HepG2 (cell line): Measurements from ENCODE around the gene OPRD1. TPM values are rescaled to one million over a fixed set of nuclear protein-coding genes. Genes with fewer than 3 reads are reported as not detected.

Experiments
- ARID5B ChIP-seq: IDR thresholded peaks from 2 replicates; pipeline ENCODE4 v1.4.0; 2020; ENCODE audit warnings: mild to moderate bottlenecking, missing genetic modification reagents
- CEBPG ChIP-seq: IDR thresholded peaks from 2 replicates; pipeline ENCODE4 v1.6.1; 2016
- DRAP1 ChIP-seq: IDR thresholded peaks from 2 replicates; pipeline ENCODE4 v1.6.1; 2016; ENCODE audit warnings: missing genetic modification reagents, missing compliant biosample characterization
- ELF1 ChIP-seq: sonication (generic); formaldehyde crosslinking; IDR thresholded peaks from 2 replicates; pipeline ENCODE4 v1.4.0; 2020; ENCODE audit warnings: missing genetic modification reagents
- ESRRA ChIP-seq: sonication (generic); formaldehyde crosslinking; IDR thresholded peaks from 2 replicates; pipeline ENCODE4 v1.5.1; 2020; ENCODE audit warnings: mild to moderate bottlenecking, low read depth, missing genetic modification reagents
- GABPA ChIP-seq, 2 experiments: IDR thresholded peaks; 2 replicates each; pipeline ENCODE4 v1.6.1; 2011 to 2016; ENCODE audit warnings: low read depth in 2 of 2, low read length in 1 of 2, missing biosample characterization in 1 of 2, missing genetic modification characterization in 1 of 2
- KLF12 ChIP-seq: sonication (generic); formaldehyde crosslinking; IDR thresholded peaks from 2 replicates; pipeline ENCODE4 v1.4.0; 2020; ENCODE audit warnings: missing genetic modification reagents, borderline replicate concordance
- MBD4 ChIP-seq: IDR thresholded peaks from 2 replicates; pipeline ENCODE4 v1.6.1; 2012; ENCODE audit warnings: low read length, inconsistent platforms, borderline replicate concordance
- NFE2L1 ChIP-seq: sonication (generic); formaldehyde crosslinking; IDR thresholded peaks from 2 replicates; pipeline ENCODE4 v1.4.0; 2020; ENCODE audit warnings: missing genetic modification reagents, mild to moderate bottlenecking, borderline replicate concordance
- NR2F1 ChIP-seq, 2 experiments: fragments of 450-650 bp in 1 of 2; formaldehyde crosslinking in 1 of 2; IDR thresholded peaks; 2 replicates each; pipeline versions ENCODE4 v1.5.0 to v1.6.1; 2016 to 2020; ENCODE audit warnings: mild to moderate bottlenecking in 1 of 2, missing compliant biosample characterization in 1 of 2, missing genetic modification reagents in 1 of 2, moderate library complexity in 1 of 2
- RAD21 ChIP-seq: fragments of 450-650 bp; formaldehyde crosslinking; IDR thresholded peaks from 2 replicates; pipeline ENCODE4 v1.5.0; 2020; ENCODE audit warnings: mild to moderate bottlenecking
- SMC3 ChIP-seq: IDR thresholded peaks from 2 replicates; pipeline ENCODE4 v1.6.1; 2011; ENCODE audit warnings: low read length, improper control_type of control experiment
- TBL1XR1 ChIP-seq: fragments of 150-350 bp; IDR thresholded peaks from 2 replicates; pipeline ENCODE4 v1.6.1; 2014; ENCODE audit warnings: borderline replicate concordance, low read length; ENCODE audit not compliant: partially characterized antibody
- ZFYVE20 ChIP-seq: sonication (generic); formaldehyde crosslinking; IDR thresholded peaks from 2 replicates; pipeline ENCODE4 v1.8.0; 2023; ENCODE audit warnings: low read depth, mild to moderate bottlenecking, moderate library complexity, missing genetic modification reagents, borderline replicate concordance
- ZNF18 ChIP-seq: sonication (generic); formaldehyde crosslinking; IDR thresholded peaks from 2 replicates; pipeline ENCODE4 v1.8.0; 2022; ENCODE audit warnings: mild to moderate bottlenecking, missing genetic modification reagents; ENCODE audit not compliant: insufficient replicate concordance
- ZNF205 ChIP-seq: IDR thresholded peaks from 2 replicates; pipeline ENCODE4 v1.6.1; 2018; ENCODE audit warnings: missing biosample characterization, missing genetic modification reagents
- ZNF530 ChIP-seq: sonication (generic); formaldehyde crosslinking; IDR thresholded peaks from 2 replicates; pipeline ENCODE4 v1.5.0; 2020; ENCODE audit warnings: low read depth, mild to moderate bottlenecking, missing genetic modification reagents
- ZNF562 ChIP-seq: sonication (generic); formaldehyde crosslinking; IDR thresholded peaks from 2 replicates; pipeline ENCODE4 v1.8.0; 2022; ENCODE audit warnings: missing genetic modification reagents, borderline replicate concordance
- ZNF607 ChIP-seq: sonication (generic); formaldehyde crosslinking; IDR thresholded peaks from 2 replicates; pipeline ENCODE4 v1.5.1; 2020; ENCODE audit warnings: missing genetic modification reagents, mild to moderate bottlenecking, borderline replicate concordance
- ZNF773 ChIP-seq: sonication (generic); formaldehyde crosslinking; IDR thresholded peaks from 2 replicates; pipeline ENCODE4 v1.4.0; 2020; ENCODE audit warnings: missing genetic modification reagents, borderline replicate concordance
- ZZZ3 ChIP-seq: sonication (generic); formaldehyde crosslinking; IDR thresholded peaks from 2 replicates; pipeline ENCODE4 v1.4.0; 2020; ENCODE audit warnings: missing genetic modification reagents, mild to moderate bottlenecking, borderline replicate concordance
- polyA plus RNA-seq, 8 experiments: library from polyadenylated mRNA; depleted of rRNA in 3 of 8; stranded (reverse) in 7 of 8; unstranded in 1 of 8; fragments of >200 nt; fragmentation: Illumina TruSeq in 4 of 8; extraction: Trizol in 4 of 8; gene quantifications; 2 replicates each; pipeline versions ENCODE4 v1.2.1 to v1.2.3, GENCODE V29; 2011 to 2016; ENCODE audit warnings: low read depth in 4 of 8, missing spikeins in 1 of 8, mixed read lengths in 1 of 8; ENCODE audit not compliant: insufficient read depth in 1 of 8
- total RNA-seq, 5 experiments: library from RNA; depleted of rRNA; stranded (reverse); fragments of >200 nt; fragmentation: Illumina TruSeq; extraction: Trizol; gene quantifications; 2 replicates each; pipeline ENCODE4 v1.2.3, GENCODE V29; 2016; ENCODE audit warnings: low read depth in 1 of 5
- TF ChIP-seq, protein P1 (sequence below): sonication (generic); formaldehyde crosslinking; IDR thresholded peaks from 2 replicates; pipeline ENCODE4 v1.4.0; 2020; ENCODE audit warnings: missing genetic modification reagents
- TF ChIP-seq, protein P2 (sequence below): IDR thresholded peaks from 2 replicates; pipeline ENCODE4 v1.6.1; 2016; ENCODE audit warnings: missing compliant biosample characterization, missing genetic modification reagents, borderline replicate concordance

Gene OPRD1
- total and polyA plus RNA-seq, 2 of the 13 experiments (the other 11 are each of a cell fraction or from before 2014, with no cell fraction given), result 0.02 to 0.03 TPM

GRCh38 chr1:28877132-28877781 is 65.3 kb downstream of the OPRD1 start (continued):
- no peak for TF ChIP-seq ZNF18
- TF ChIP-seq ELF1 (CRISPR knock-in tag), result peak; percentile 29; the same call in 1 of the 2 replicates
- TF ChIP-seq GABPA (IDR thresholded peaks at IDR 0.05; ENCODE audit: low read depth, low read length), result no peak
- no peak for TF ChIP-seq GABPA (CRISPR knock-in tag; IDR thresholded peaks at IDR 0.05; ENCODE audit: low read depth)
- no peak for TF ChIP-seq ZNF607 (CRISPR knock-in tag)
- 0 out of 2 replicates have a peak, but pooled peaks have one; percentile 13 for TF ChIP-seq CEBPG
- 0 out of 2 replicates have a peak, but pooled peaks have one; percentile 17 for TF ChIP-seq ARID5B (CRISPR knock-in tag)
- no peak for TF ChIP-seq ZZZ3 (CRISPR knock-in tag)
- TF ChIP-seq, protein P1, sequence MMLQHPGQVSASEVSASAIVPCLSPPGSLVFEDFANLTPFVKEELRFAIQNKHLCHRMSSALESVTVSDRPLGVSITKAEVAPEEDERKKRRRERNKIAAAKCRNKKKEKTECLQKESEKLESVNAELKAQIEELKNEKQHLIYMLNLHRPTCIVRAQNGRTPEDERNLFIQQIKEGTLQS (CRISPR knock-in tag), result no peak
- no peak for TF ChIP-seq MBD4
- peak; percentile 92 for TF ChIP-seq RAD21
- no peak for TF ChIP-seq KLF12 (CRISPR knock-in tag)
- no peak for TF ChIP-seq NR2F1 (CRISPR knock-in tag; IDR thresholded peaks at IDR 0.05)
- TF ChIP-seq ZNF205 (CRISPR knock-in tag), result no peak
- no peak for TF ChIP-seq ESRRA
- no peak for TF ChIP-seq ZNF562 (CRISPR knock-in tag)
- TF ChIP-seq, protein P2, sequence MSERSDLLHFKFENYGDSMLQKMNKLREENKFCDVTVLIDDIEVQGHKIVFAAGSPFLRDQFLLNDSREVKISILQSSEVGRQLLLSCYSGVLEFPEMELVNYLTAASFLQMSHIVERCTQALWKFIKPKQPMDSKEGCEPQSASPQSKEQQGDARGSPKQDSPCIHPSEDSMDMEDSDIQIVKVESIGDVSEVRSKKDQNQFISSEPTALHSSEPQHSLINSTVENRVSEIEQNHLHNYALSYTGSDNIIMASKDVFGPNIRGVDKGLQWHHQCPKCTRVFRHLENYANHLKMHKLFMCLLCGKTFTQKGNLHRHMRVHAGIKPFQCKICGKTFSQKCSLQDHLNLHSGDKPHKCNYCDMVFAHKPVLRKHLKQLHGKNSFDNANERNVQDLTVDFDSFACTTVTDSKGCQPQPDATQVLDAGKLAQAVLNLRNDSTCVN (CRISPR knock-in tag), result no peak
- TF ChIP-seq ZNF530 (CRISPR knock-in tag), result no peak
- no peak for TF ChIP-seq DRAP1
- TF ChIP-seq ZFYVE20, result no peak
- no peak for TF ChIP-seq ZNF773 (CRISPR knock-in tag)
- TF ChIP-seq NFE2L1 (CRISPR knock-in tag), result no peak
- no peak for TF ChIP-seq TBL1XR1
- peak; percentile 89 for TF ChIP-seq SMC3
